Pons (tissue), 1 donor: ENCODE measurements around the gene SLC12A2.

Experiments used
- DNase-seq: peaks from one replicate; pipeline ENCODE4 v3.0.0-alpha.2; 2016; ENCODE audit warnings: low spot score

The SLC12A2 gene

DNA sequence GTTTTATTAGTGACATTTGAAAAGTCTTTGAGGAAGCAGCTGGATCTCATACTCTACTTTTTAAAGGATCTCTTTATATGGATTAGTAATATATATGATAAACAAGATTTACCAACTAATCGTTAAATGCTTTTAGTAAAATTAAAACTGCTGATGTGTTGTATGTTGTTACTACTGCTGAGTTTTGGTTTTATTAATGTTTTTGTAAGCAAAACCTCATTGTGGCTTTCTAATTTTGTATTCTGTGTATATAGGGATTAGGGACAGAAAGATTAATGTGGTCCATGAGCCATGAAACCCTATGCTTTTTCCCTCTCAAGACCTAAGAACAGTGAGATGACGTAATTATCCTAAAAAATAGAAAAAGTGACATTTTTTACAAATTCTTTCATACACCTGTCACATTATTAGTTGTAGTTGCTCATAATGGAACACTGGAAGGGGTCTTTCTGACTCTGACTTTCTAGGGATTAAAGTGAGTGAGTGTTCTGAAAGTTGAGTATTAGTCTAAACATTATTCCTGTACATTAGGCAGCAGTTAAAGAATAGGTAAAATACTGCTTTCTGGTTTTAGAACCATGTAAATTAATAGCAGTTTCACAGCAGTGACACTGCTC, 85.9 kb downstream of the SLC12A2 start:
- DNase-seq: no peak

DNA sequence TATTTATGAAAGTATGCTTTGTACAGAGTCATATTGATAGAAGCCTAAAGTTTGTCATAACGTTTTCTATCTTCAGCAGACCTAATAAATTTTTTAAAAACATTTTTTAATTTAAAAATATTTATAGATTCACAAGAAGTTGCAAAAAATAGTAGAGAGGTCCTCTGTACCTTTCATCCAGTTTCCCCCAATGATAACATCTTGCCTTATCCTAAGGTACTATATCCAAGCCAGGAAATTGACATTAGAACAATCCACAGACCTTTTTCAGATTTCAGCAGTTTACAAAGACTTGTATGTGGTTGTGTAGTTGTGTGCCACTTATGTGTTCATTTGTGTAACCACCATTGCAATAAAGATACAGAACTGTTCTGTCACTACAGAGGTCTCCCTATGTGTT, 88.5 kb downstream of the SLC12A2 start:
- DNase-seq: no peak

DNA sequence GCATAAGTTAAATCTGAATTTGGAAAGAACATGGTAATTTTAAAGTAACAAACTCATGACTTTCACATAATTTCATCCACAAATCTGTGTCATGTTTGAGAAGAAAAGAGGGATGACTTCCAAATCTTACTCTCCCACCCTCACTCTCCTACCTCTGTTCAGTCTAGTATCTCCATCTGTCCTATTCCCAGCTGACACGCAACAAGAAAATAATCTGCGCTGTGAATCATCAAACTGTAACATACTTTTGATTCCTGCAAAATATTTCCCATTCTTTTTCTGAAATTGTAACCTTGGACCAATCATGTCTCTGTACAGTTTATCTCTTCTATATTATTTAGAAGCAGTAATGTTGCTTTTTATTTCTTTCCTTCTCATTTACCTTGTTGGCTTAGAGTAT, 91.4 kb downstream of the SLC12A2 start:
- no peak for DNase-seq

DNA sequence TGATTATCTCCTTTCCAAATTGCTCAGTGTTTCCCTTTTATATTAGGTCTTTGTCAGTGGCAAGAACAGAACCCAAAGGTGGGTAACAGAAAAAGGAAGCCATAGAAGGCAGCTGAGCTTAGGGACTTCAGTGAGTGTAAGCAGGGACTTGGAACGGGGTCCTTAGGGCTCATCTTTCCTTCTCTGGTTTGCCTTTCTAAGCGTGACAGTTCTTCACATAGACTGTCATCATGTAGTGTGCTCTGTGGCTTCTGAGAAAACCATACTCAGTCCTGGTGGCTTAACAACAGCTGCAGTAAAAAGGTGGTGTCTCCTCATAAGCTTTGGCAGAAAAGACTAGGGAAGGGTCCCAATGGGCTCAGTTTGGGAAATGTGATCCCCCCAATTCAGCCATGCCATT, 108.8 kb downstream of the SLC12A2 start:
- no peak for DNase-seq

DNA sequence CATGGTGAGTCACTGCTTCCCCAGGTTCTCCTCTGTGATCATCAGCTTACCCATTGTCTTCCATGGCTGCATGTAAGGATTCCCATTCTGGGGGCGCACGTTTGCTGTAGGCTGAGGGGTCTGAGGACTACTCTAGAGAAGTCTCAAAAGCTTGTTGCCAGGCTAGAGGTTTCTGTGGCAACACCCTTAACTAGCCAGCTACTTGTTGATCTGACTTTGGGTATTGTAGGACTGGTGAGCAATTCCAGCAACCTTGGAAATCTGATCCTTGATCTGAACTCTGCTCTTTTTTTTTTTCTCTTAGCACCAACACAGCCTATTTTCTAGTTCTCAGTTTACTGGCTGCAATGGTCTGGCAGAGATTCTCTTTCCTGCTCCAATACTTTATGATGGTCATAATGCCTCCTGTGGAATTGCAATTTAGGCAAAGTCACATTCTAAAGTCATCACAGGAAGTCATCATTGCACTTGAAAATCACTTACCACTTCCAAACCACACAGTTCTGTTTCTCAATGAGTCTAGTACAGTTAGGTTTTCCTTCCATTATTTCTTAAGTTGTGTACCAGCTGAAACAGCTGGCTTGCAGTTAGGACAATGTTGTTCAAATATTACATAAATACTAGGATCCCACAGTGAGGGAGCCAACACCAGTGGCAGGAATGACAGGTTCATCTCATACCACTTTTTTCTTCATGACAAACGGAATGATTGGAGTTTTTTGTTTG, 110.3 kb downstream of the SLC12A2 start:
- no peak for DNase-seq

DNA sequence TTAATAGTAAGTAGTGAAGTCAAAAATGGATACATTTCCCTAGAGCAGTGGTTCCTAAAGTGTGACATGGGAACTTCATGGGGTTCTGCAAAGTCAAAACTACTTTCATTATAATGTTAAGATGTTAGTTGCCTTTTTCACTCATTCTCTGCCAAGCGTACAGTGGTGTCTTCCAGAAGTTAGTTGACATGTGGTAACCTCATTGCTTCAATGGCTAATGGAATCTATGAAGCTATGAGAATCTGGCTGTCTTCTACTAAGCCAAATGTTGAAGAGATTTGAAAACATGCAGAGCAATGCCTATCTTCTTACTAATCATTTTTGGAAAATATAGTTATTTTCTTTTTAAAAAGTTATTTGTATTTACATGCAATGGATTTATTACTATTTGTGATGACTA, 111.8 kb downstream of the SLC12A2 start:
- DNase-seq: no peak

DNA sequence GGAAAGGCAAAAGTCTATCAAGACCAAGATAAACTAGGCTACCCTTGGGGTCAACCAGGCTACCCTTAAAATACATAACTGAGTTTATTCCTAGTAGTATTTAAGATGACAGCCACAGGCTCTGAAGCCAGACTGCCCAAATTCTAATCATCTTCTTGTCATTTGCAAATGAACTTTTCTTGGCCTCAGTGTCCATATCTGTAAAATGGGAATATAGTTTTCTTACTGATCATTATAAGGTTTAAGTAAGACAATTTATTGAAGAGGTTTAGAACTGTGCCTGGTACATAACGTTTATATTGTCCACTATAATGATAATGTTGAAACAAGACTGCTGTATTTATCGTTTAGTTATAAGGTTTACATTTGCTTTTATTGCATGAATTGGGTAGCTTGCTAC, 112.5 kb downstream of the SLC12A2 start:
- DNase-seq: no peak

DNA sequence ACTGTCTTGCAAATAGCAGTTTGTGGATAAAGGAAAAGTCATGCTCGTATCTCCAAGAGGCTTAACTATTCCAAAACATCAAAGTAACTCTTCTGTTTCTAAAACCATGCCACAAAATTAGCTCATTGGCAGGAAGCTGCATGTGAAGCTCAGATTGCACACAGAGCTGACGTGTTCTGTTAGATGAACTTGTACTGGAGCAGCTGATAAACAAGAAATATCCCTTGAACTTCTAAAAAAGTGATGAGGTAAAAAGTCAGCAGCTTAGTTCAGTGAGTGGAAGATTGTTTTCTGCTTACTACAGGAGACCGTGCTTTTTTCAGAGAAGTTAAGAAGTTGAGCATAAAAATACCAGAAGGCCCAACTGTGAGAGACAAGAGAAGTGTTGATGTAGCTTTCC, 113.2 kb downstream of the SLC12A2 start:
- DNase-seq: no peak

DNA sequence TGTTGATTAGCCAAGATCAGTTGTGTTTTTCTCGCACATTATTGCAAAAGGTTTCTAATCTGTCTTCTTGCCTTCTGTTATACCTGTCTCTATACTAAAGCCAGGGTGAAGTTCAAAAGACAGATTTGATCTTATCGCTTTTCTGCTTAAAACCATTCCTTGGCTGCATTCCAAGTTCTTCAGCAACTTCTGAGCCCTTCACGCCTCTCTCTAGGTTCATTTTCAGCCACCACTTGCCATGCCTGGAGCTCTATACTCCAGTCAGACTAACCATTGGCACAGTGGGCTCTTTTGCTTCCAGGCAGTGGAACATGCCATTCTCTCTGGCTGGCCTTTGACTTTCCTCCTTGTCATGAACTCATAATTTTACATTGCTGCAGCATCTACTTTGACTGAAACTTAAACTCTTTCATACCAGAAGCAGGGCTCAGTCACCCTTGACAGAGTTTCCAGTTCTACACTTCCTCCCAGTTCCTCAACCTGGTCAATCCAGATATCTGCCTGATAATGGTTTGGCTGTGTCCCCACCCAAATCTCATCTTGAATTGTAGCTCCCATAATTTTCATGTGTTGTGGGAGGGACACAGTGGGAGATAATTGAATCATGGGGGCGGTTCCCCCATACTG, 114.4 kb downstream of the SLC12A2 start:
- DNase-seq: no peak

DNA sequence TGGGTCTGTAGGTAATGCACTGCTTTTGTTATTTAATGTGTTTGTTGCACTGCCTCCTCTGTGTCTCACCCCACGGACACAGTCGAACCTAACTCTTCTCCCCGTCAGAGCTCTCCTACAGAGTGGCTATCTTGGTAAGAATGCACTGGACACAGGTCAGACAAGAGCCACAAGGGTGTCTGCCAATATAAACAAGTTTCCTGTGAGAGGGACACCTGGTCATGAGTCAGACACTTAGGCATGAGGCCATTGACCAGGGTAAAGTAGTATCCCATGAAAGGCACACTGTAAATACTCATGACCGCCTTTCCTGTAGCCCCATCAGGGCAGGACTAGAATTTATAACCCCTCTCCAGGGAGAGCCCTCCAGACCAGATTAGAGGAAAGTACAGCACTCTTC, 115.5 kb downstream of the SLC12A2 start:
- DNase-seq: no peak

DNA sequence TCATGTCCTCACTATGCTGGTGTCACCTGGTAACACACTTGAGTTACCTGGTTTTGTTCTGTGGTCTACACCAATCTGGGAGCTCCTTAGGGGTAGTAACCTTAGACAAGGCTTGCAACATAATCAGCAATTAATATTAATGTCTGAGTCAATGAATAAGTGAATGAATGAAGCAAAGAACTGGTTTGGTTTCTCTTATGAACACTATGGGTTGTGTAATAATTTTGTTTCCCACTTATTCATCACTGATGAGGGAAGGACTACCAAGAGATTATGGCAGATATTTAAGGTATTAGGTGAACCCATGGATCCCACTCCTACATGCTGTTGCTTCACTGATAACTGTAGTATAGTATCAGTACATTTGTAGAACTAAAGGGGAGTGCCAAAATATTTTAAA, 116.0 kb downstream of the SLC12A2 start:
- no peak for DNase-seq

DNA sequence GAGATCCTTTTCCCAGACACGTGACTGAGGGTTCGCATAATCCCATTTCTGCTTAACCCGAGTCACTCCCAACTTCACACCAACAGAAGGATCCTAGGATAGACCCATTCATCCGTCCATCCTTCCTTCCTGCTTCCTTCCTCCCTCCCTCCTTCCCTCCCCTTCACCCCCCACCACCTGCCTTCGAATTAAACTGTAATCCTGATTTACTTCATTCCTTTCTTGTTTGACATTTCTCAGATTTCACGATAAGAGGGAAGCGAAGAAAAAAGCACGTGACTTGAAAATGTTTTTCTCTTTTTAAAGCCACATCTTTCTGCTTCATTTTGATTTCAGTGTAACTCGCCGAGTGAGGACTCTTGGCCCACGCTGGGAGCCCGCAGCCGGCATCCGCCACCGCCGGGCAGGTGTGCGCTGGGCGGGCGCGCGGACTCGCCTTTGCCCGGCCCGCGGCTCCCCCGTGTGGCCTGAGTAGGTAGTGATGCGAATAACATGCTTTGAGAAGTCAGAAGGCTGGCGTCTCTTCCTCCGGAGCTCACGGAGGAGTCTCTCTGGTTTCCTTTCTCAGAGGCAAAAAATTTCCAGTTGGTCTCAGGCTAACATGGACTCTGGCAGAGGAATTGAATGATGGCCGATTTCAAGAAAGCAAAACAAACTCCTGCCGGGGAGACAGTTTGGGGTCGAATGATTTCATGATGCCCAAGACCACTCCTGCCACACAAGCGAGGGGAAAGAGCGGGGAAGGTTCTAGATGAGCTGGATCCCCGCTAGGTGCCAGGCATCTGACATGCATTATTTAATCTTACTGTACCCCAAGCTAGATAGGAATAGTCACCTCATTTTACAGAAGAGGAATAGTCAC, 117.7 kb downstream of the SLC12A2 start:
- peak; percentile 63 for DNase-seq

DNA sequence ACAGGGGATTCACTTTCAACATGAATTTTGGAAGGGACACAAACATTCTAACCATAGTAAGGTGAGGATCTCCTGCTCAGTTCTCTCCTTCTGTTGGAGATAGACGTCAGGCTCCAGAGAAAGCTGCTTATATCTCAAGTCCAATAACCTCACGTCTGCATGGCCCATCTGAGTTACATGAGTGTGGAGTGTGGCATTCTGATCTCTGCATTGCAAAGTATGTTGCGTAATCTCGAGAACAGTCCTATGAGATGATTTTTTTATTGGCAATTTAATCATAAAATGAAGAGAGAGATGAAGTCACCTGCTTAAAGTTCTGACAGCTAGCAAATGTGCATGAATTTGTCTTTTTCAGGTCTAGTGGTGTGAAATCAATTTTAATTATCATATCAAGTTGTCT, 118.8 kb downstream of the SLC12A2 start:
- DNase-seq: no peak

DNA sequence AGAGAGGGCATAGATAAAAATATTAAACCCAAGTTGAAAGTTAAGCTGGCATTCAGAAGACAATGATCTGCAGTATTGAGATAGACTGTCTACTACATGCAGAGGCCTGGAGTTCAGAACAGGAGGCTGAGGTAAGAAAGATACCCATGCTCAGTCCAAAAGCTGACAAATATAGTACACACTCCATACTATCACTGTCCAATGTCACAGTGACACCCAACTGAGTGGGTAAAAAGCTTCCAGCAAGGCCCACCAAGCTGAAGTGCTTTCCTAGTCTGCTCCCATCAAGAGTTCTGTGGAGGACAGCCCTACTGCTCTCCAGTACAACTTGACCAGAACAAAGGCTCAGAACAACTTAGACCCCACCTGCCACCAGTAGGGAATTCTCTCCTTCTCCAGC, 124.9 kb downstream of the SLC12A2 start:
- no peak for DNase-seq

DNA sequence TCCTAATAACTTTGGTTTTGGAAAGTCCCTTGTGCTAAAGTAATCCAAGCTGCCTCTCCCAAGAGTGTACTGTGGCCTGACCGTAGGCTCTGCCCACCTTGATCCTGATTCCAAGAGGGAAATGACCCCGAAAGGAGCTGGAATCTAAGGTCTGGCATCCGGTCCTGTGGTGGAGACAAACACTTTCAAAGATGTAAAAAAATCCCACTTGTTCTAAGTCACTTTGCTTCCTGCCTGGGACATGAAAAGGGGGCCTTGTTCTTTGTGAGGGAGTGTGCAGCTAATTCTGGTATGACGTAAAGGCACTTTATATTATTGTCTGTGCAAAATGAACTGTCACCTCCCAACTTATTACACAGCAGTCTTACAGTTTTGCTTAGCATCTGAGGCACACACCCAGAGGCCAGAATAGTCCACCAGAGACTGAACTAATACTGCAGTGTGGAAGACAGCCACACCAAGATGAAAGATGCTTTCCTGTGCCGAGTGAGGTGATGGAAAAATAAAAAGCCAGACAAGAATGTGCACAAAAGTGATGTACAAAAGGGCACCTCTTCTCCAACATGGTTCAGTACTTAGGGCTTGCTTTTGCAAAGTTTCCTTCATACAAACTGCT, 128.7 kb downstream of the SLC12A2 start:
- DNase-seq: no peak

DNA sequence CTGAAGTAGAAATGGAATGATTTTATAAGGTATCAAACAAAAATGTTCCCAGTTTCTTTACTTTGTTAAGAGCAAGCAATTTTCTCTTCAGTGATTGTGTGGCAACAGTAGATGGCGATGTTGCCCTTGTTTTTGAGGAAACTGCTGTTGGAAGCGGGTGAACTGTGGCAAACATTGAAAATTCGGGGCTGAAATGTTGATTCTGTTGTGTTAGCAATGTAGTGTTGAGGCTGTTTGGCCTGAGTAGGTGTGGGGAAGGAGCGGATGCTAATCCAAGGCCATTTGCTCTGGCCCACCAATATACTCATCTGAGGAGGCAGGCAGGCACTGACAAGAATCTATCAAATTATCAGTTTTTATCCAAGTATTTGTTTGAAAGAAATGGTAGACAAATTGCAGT, 129.8 kb downstream of the SLC12A2 start:
- peak; percentile 74 for DNase-seq

DNA sequence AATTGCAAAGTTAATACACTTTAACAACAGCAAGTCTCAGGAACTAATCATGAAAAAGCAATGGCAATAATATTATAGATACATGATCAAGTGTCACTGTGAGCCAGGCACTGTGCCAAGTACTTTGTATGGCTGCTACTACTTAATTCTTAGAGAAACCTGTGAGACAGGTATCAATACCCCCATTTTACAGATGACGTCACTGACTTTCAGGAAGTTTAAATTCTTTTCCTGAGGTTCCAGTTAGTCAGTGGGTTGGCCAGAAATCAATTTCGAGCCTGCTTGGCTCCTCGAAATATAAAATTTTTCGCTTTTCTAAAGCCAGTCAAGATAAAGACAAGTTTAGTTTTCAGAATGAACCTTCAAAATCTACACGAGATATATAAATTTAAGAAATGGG, 130.3 kb downstream of the SLC12A2 start:
- DNase-seq: no peak

DNA sequence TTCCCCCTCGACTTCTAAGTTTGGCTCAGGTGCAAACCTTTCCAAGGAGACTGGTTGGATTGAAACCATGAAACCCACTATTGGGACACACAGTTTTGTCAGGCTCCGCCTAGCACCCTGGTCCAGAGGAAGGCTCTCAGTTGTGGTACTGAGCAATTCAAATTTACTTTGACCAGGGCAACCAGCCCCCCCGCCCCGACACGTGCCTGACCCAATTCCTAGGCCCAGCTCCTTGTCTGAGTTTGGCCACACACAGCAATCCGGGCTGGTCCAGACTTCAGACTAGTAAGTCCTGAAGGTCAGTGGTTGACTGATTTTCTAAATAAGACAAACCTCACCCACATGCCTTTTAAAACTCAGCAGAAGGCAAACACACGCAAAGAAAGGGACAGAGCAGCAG, 132.7 kb downstream of the SLC12A2 start:
- DNase-seq: no peak

DNA sequence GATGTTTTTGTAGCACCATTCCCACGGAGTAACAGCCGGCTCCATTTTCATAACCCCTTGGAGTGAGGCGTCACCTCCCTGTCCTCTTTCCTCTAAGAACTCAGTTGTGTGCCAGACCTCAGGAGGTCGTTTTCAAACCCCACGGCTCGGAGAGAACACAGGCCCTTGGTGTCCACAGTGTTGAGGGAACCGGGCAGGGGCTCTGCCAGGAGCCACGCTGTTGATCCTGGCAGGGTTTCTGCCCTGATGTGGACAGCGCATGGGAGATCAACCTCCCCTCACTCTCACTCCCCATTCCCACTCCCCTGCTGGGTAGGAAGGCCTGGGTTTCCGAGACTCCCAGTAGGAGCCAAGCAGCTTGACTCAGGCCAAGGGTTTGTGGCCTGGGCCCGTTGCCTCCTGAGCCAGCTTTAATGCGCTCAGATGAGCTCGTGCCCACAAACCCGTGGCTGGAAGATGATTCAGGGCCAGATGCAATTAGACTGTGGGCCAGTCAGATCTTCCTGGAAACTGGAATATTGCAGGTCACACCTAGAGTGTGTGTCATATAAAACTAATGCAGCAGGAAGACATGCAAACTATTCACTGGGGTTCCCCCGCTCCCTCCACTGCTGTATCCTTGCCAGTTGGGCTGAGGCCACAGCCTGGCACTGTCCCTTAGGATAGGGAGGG, 133.4 kb downstream of the SLC12A2 start:
- DNase-seq: no peak

DNA sequence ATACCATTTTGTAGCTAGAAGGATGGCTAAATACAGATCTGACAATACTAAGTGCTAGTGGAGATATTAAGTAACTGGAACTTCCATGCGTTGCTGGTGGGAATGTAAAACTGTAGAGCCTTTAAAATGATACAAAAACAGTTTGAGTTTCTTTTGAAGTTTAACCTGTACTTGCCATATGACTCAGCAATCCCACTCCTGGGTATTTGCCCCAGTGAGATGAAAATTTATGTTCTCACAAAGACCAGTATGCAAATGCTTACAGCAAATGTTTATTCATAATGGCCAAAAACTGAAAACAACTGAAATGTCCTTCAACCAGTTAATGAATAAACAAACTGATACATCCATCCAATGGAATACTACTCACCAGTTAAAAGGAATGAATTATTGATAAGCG, 137.3 kb downstream of the SLC12A2 start:
- no peak for DNase-seq

DNA sequence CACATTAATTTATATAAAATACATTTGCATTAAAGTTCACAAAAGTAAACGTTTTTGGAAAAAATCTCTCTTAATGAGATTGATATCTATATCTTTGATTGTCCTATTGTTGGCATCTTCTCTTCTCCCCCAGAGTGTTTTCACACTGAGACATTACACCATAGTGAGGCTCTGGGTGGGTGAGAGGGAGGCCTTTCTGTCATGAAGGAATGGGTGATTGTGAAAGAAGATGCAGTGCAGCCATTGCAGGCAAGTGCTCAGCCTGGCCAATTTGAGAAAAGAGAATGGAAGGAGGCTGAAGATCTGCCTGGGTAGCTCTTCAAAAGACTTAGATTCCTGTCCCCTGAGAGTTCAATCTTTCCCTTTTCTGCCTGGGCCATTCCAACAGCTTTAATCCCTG, 140.8 kb downstream of the SLC12A2 start:
- no peak for DNase-seq
